Mesendoderm (in vitro differentiated cells): ENCODE results near the gene ACSL6.
"Not testable (repeated sequence)": the region's sequence is repeated elsewhere in the genome, so short reads cannot be mapped to it uniquely, and the experiment has no call there.

Source experiments
- DNase-seq: peaks from one replicate; pipeline ENCODE4 v3.0.0; 2013
- H2AK5ac ChIP-seq: 2 replicates; pipeline ENCODE4 v1.6.1; 2013; ENCODE audit warnings: low read length, inconsistent platforms
- H2BK120ac ChIP-seq: 2 replicates; pipeline ENCODE4 v1.6.1; 2013; ENCODE audit warnings: low read depth, mild to moderate bottlenecking, low read length, moderate library complexity, mixed read lengths
- H2BK15ac ChIP-seq: replicated peaks from 2 replicates; pipeline ENCODE4 v1.6.1; 2013; ENCODE audit warnings: low read depth, mild to moderate bottlenecking, moderate library complexity
- H2BK5ac ChIP-seq: 2 replicates; pipeline ENCODE4 v1.6.1; 2013; ENCODE audit warnings: low read length, inconsistent platforms
- H3K18ac ChIP-seq: 2 replicates; pipeline ENCODE4 v1.6.1; 2013; ENCODE audit warnings: mild to moderate bottlenecking, low read length, mixed read lengths
- H3K23ac ChIP-seq: one replicate; pipeline ENCODE4 v1.6.1; 2013; ENCODE audit warnings: low read length
- H3K27ac ChIP-seq: 2 replicates; pipeline ENCODE4 v1.5.1; 2013; ENCODE audit warnings: low read depth, mild to moderate bottlenecking, inconsistent platforms, low read length, moderate library complexity
- H3K27me3 ChIP-seq: 2 replicates; pipeline ENCODE4 v1.6.1; 2013; ENCODE audit warnings: low read length, control low read depth, mild to moderate bottlenecking, inconsistent platforms; ENCODE audit not compliant: insufficient read depth, poor library complexity
- H3K36me3 ChIP-seq: 2 replicates; pipeline ENCODE4 v1.6.1; 2013; ENCODE audit warnings: low read length, inconsistent platforms; ENCODE audit not compliant: control insufficient read depth, insufficient read depth
- H3K4ac ChIP-seq: one replicate; pipeline ENCODE4 v1.6.1; 2013; ENCODE audit warnings: low read depth, mild to moderate bottlenecking, low read length, moderate library complexity
- H3K4me1 ChIP-seq: 2 replicates; pipeline ENCODE4 v1.6.1; 2013; ENCODE audit warnings: low read depth, low read length, inconsistent platforms; ENCODE audit not compliant: control insufficient read depth
- H3K4me2 ChIP-seq: 2 replicates; pipeline ENCODE4 v1.6.1; 2013; ENCODE audit warnings: low read length
- H3K4me3 ChIP-seq: 2 replicates; pipeline ENCODE4 v1.5.1; 2013; ENCODE audit warnings: mild to moderate bottlenecking, low read length
- H3K56ac ChIP-seq: one replicate; pipeline ENCODE4 v1.6.1; 2013; ENCODE audit warnings: low read length
- H3K79me1 ChIP-seq: 2 replicates; pipeline ENCODE4 v1.6.1; 2013; ENCODE audit warnings: low read length, inconsistent platforms
- H3K79me2 ChIP-seq: 2 replicates; pipeline ENCODE4 v1.6.1; 2013; ENCODE audit warnings: mild to moderate bottlenecking, low read length; ENCODE audit not compliant: control insufficient read depth, insufficient read depth
- H3K9ac ChIP-seq: 2 replicates; pipeline ENCODE4 v1.6.1; 2013; ENCODE audit warnings: low read length, inconsistent platforms
- H4K5ac ChIP-seq: one replicate; pipeline ENCODE4 v1.6.1; 2013; ENCODE audit warnings: low read length
- H4K8ac ChIP-seq: one replicate; pipeline ENCODE4 v1.6.1; 2013; ENCODE audit warnings: low read depth, mild to moderate bottlenecking, control low read depth, low read length, moderate library complexity
- WGBS: extraction: QIAGEN DNeasy Blood & Tissue Kit; methylation state at CpG from one replicate; pipeline ENCODE4 v1.1.7; 2013; ENCODE audit warnings: low lambda C conversion rate, missing lambda C conversion rate; ENCODE audit not compliant: insufficient coverage; ENCODE audit errors: extremely low coverage; 5-methylcytosine and 5-hydroxymethylcytosine counted together

Gene ACSL6

GRCh38 chr5:131916481-131916880 lies 95.0 kb downstream of the ACSL6 start:
- Histone ChIP-seq H2AK5ac (no peak overlapping the region), H3K23ac (no peak overlapping the region), H3K79me2 (no peaks in the 10 kb centered on the region), H2BK5ac (no peak overlapping the region), H3K27me3 (peaks cover 5% of the 10 kb centered on the region), H4K5ac (no peak overlapping the region), H3K4me2 (no peak overlapping the region), H3K27ac (no peak overlapping the region), H3K9ac (no peak overlapping the region), H3K56ac (no peak overlapping the region), H4K8ac (no peak overlapping the region), H3K79me1 (no peaks in the 10 kb centered on the region), H2BK15ac (no peak overlapping the region), H3K4me1 (no peaks in the 10 kb centered on the region), H2BK120ac (no peak overlapping the region), H3K36me3 (no peaks in the 10 kb centered on the region), H3K4ac (no peak overlapping the region), H3K18ac (no peak overlapping the region), H3K4me3 (no peak overlapping the region)
- DNase-seq: no peak
- no CpG with 5 or more reads among the region's 2 CpGs for WGBS

GRCh38 chr5:131914472-131914871 lies 97.0 kb downstream of the ACSL6 start:
- H3K27me3 ChIP-seq: peaks cover 5% of the 10 kb centered on the region
- H3K36me3 ChIP-seq: no peaks in the 10 kb centered on the region
- no peak overlapping the region for H2AK5ac ChIP-seq
- DNase-seq: no peak
- H2BK15ac ChIP-seq: no peak overlapping the region
- no peak overlapping the region for H3K4me3 ChIP-seq
- H3K27ac ChIP-seq: no peak overlapping the region
- H3K56ac ChIP-seq: no peak overlapping the region
- H4K8ac ChIP-seq: no peak overlapping the region
- H3K79me1 ChIP-seq: no peaks in the 10 kb centered on the region
- no peak overlapping the region for H3K23ac ChIP-seq
- no peak overlapping the region for H4K5ac ChIP-seq
- no peak overlapping the region for H2BK120ac ChIP-seq
- H3K79me2 ChIP-seq: no peaks in the 10 kb centered on the region
- H2BK5ac ChIP-seq: no peak overlapping the region
- no peak overlapping the region for H3K9ac ChIP-seq
- H3K18ac ChIP-seq: no peak overlapping the region
- H3K4ac ChIP-seq: no peak overlapping the region
- H3K4me2 ChIP-seq: no peak overlapping the region
- H3K4me1 ChIP-seq: no peaks in the 10 kb centered on the region

DNA sequence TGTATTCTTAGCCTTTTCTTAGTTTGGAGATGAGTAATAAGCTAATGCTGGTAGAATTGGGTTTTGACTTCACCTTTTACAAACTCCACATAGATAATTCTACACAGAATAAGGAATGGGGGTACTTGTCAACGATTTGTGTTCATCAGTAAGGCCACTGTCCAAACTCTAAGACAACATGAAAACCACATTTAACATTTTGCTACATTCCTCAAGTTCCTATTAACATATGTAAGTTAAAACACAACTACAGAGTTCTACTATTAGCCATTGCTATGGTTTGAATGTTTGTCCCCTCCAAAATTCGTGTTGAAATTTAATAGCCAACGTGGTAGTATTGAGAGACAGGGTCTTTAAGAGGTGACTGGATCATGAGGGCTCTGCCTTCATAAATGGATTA lies 97.9 kb downstream of the ACSL6 start:
- Histone ChIP-seq H2BK120ac (no peak overlapping the region), H3K79me2 (no peaks in the 10 kb centered on the region), H4K8ac (no peak overlapping the region), H3K56ac (no peak overlapping the region), H3K79me1 (no peaks in the 10 kb centered on the region), H3K4me2 (no peak overlapping the region), H3K4me3 (no peak overlapping the region), H3K27ac (no peak overlapping the region), H2AK5ac (no peak overlapping the region), H3K36me3 (no peaks in the 10 kb centered on the region), H2BK15ac (no peak overlapping the region), H3K4ac (no peak overlapping the region), H3K4me1 (no peaks in the 10 kb centered on the region), H3K23ac (no peak overlapping the region), H3K9ac (no peak overlapping the region), H2BK5ac (no peak overlapping the region), H4K5ac (no peak overlapping the region), H3K27me3 (peaks cover 5% of the 10 kb centered on the region), H3K18ac (no peak overlapping the region)
- no peak for DNase-seq
- no CpG with 5 or more reads among the region's 3 CpGs for WGBS

GRCh38 chr5:131906668-131907067 lies 104.8 kb downstream of the ACSL6 start:
- no peak for DNase-seq
- H3K9ac ChIP-seq: no peak overlapping the region
- H3K27ac ChIP-seq: no peak overlapping the region
- no CpG with 5 or more reads among the region's 2 CpGs for WGBS
- H3K4me3 ChIP-seq: no peak overlapping the region
- H3K79me2 ChIP-seq: no peaks in the 10 kb centered on the region
- no peak overlapping the region for H2AK5ac ChIP-seq
- H3K4me1 ChIP-seq: no peaks in the 10 kb centered on the region
- no peak overlapping the region for H2BK5ac ChIP-seq
- no peak overlapping the region for H4K5ac ChIP-seq
- no peak overlapping the region for H2BK15ac ChIP-seq
- no peak overlapping the region for H3K56ac ChIP-seq
- no peak overlapping the region for H3K4ac ChIP-seq
- H4K8ac ChIP-seq: no peak overlapping the region
- no peak overlapping the region for H3K23ac ChIP-seq
- H3K4me2 ChIP-seq: no peak overlapping the region
- no peak overlapping the region for H3K18ac ChIP-seq
- no peaks in the 10 kb centered on the region for H3K79me1 ChIP-seq
- no peaks in the 10 kb centered on the region for H3K27me3 ChIP-seq
- no peak overlapping the region for H2BK120ac ChIP-seq
- H3K36me3 ChIP-seq: no peaks in the 10 kb centered on the region

DNA sequence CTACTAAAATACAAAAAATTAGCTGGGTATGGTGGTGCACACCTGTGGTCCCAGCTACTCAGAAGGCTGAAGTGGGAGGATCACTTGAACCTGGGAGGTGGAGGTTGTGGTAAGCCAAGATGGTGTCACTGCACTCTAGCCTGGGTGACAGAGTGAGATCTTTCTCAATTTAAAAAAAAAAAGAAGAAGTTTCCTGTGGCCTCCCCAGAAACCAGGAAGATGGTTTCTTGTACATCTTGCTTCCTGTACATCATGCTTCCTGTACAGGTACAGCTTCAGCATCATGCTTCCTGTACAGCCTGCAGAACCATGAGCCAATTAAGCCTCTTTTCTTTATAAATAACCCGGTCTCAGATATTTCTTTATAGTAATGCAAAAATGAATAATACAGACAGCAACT lies 109.2 kb downstream of the ACSL6 start:
- not testable (repeated sequence) for H3K18ac ChIP-seq, H3K27me3 ChIP-seq, H3K23ac ChIP-seq, H3K4me3 ChIP-seq, H3K79me1 ChIP-seq, H3K79me2 ChIP-seq, H3K36me3 ChIP-seq, H2BK120ac ChIP-seq, H3K4me2 ChIP-seq, H4K8ac ChIP-seq, H3K56ac ChIP-seq, H3K4me1 ChIP-seq, H2BK5ac ChIP-seq, H3K4ac ChIP-seq, H3K27ac ChIP-seq, H2BK15ac ChIP-seq, H4K5ac ChIP-seq, H3K9ac ChIP-seq, H2AK5ac ChIP-seq, DNase-seq
- no CpG with 5 or more reads among the region's 1 CpG for WGBS
